Measurements from ENCODE around the gene RPL28.

RPL28 gene

DNA sequence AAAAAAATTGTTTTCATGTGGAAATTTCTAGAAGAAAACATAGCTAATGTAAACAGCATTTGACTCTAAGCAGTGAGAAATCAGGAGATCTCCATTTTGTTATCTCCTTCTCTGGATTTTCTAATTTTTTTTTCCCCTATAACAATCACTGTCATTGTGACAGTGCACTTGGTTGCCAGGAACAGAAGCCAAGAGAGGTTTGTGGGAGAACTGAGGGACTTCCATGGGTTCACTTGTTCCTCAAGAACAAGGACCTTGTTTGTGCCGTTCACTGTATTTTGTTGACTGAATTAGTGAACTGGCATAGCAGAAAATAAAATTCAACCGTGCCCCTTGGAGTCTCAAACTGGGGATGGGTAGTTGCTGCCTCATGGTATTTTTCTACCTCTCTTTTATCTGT is 40.3 kb downstream of the RPL28 start:
- no peak for DNase-seq
- Histone ChIP-seq H3K9me3 (ENCODE audit: severe bottlenecking) (no peaks in the 10 kb centered on the region), H3K27me3 (ENCODE audit: insufficient read depth, low read depth, severe bottlenecking) (no peaks in the 10 kb centered on the region), H3K4me3 (ENCODE audit: low read depth, low read length) (no peak overlapping the region), H3K27ac (no peak overlapping the region), H3K36me3 (no peaks in the 10 kb centered on the region)
- TF ChIP-seq CTCF (IDR thresholded peaks at IDR 0.05; ENCODE audit: low read depth, low read length), result no peak

GRCh38 chr19:55431183-55431582 is 45.5 kb downstream of the RPL28 start:
- no peak for DNase-seq
- TF ChIP-seq CTCF (IDR thresholded peaks at IDR 0.05; ENCODE audit: low read depth, low read length), result no peak
- H3K36me3 ChIP-seq, result no peaks in the 10 kb centered on the region

DNA sequence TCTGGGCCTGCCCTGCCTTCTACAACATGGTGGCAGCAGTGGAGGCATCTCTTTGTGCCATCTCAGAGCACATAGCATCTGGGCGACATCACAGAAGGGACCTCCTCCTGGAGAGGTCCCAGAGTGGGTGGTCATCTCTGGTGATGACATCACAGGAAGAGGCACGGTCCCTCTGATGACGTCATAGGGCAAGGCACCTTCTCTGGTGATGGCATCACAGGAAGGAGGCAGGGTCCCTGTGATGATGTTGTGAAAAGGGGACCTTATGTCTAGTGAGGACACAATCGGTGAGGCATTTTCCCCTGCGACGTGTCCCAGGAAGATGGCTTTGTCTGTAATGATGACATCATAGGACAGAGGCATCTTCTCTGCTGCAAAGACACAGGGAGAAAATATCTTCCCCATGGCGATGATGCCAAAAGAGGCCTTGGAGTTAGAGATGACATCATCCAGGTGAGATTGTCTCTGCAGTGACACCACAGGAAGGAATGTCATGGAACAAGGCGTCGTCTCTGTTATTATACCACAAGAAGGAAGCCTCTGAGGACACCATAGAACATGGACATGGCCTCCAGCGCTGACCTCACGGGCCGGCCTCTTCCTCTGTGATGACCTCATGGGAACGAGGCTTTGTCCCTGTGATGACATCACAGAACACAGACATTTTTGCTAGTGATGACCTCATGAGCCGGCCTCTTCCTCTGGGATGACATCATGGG is 46.7 kb downstream of the RPL28 start:
- Histone ChIP-seq H3K27me3 (ENCODE audit: insufficient read depth, low read depth, severe bottlenecking) (no peaks in the 10 kb centered on the region), H3K36me3 (no peaks in the 10 kb centered on the region), H3K27ac (no peak overlapping the region), H3K4me3 (ENCODE audit: low read depth, low read length) (no peak overlapping the region), H3K9me3 (ENCODE audit: severe bottlenecking) (no peaks in the 10 kb centered on the region)
- no peak for TF ChIP-seq CTCF (IDR thresholded peaks at IDR 0.05; ENCODE audit: low read depth, low read length)
- no peak for DNase-seq

More at GRCh38 chr19:55431183-55431582, 45.5 kb downstream of the RPL28 start:
- Histone ChIP-seq H3K9me3 (ENCODE audit: severe bottlenecking) (no peaks in the 10 kb centered on the region), H3K4me3 (ENCODE audit: low read depth, low read length) (no peak overlapping the region), H3K27me3 (ENCODE audit: insufficient read depth, low read depth, severe bottlenecking) (no peaks in the 10 kb centered on the region), H3K27ac (no peak overlapping the region)

- no peak overlapping the region for H3K27ac ChIP-seq
- H3K9me3 ChIP-seq (ENCODE audit: severe bottlenecking), result no peaks in the 10 kb centered on the region
- H3K36me3 ChIP-seq, result no peaks in the 10 kb centered on the region
- no peak overlapping the region for H3K4me3 ChIP-seq (ENCODE audit: low read depth, low read length)
- H3K27me3 ChIP-seq (ENCODE audit: insufficient read depth, low read depth, severe bottlenecking), result no peaks in the 10 kb centered on the region
- DNase-seq, result no peak
- TF ChIP-seq CTCF (IDR thresholded peaks at IDR 0.05; ENCODE audit: low read depth, low read length), result no peak
Observed at GRCh38 chr19:55433292-55433691, 47.6 kb downstream of the RPL28 start.

DNA sequence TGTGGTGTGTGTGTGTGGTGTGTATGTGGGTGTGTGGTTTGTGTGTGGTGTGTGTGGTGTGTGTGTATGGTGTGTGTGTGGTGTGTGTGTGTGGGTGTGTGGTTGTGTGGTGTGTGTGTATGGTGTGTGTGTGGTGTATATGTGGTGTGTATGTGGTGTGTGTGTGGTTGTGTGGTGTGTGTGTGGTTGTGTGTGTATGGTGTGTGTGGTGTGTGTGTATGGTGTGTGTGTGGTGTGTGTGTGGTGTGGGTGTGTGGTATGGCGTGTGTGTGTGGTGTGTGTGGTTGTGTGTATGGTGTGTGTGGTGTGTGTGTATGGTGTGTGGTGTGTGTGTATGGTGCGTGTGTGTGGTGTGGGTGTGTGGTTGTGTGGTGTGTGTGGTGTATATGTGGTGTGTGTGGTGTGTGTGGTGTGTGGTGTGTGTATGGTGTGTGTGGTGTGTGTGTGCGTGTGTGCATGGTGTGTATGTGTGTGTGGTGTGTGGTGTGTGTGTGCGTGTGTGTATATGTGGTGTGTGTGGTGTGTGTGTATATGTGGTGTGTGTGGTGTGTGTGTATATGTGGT is 48.7 kb downstream of the RPL28 start:
- no peak for TF ChIP-seq CTCF (IDR thresholded peaks at IDR 0.05; ENCODE audit: low read depth, low read length)
- H3K27ac ChIP-seq, result no peak overlapping the region
- no peaks in the 10 kb centered on the region for H3K9me3 ChIP-seq (ENCODE audit: severe bottlenecking)
- no peaks in the 10 kb centered on the region for H3K27me3 ChIP-seq (ENCODE audit: insufficient read depth, low read depth, severe bottlenecking)
- no peak overlapping the region for H3K4me3 ChIP-seq (ENCODE audit: low read depth, low read length)
- no peak for DNase-seq
- H3K36me3 ChIP-seq, result no peaks in the 10 kb centered on the region

GRCh38 chr19:55435020-55435419 is 49.3 kb downstream of the RPL28 start:
- no peak overlapping the region for H3K27ac ChIP-seq
- no peak for TF ChIP-seq CTCF (IDR thresholded peaks at IDR 0.05; ENCODE audit: low read depth, low read length)
- no peak overlapping the region for H3K4me3 ChIP-seq (ENCODE audit: low read depth, low read length)
- H3K9me3 ChIP-seq (ENCODE audit: severe bottlenecking), result no peaks in the 10 kb centered on the region
- no peaks in the 10 kb centered on the region for H3K36me3 ChIP-seq
- H3K27me3 ChIP-seq (ENCODE audit: insufficient read depth, low read depth, severe bottlenecking), result no peaks in the 10 kb centered on the region
- no peak for DNase-seq

All from WERI-Rb-1 (cell line).